SK-N-SH treated with all-trans-retinoic acid at 6 μM for 48 hours (cell line): Measurements from ENCODE around the gene FRMPD2.

Experiments
- ATAC-seq: fragments of 200-7000 bp; cut with Tn5 transposase; 3 replicates; pipeline ENCODE4 v1.9.1; 2020; ENCODE audit warnings: mild to moderate bottlenecking, moderate library complexity
- ARNTL ChIP-seq: fragments of 450-650 bp; formaldehyde crosslinking; IDR thresholded peaks from 2 replicates; pipeline ENCODE4 v1.5.0; 2020; ENCODE audit warnings: low read depth, mild to moderate bottlenecking, moderate library complexity, borderline replicate concordance
- BACH2 ChIP-seq: fragments of 250-450 bp; sonication (Bioruptor Pico); IDR thresholded peaks from 2 replicates; pipeline ENCODE4 v1.9.0; 2021; ENCODE audit warnings: mild to moderate bottlenecking, borderline replicate concordance
- CREB5 ChIP-seq: fragments of 250-450 bp; sonication (Bioruptor Pico); IDR thresholded peaks from 2 replicates; pipeline ENCODE4 v1.5.1; 2020; ENCODE audit warnings: low read depth, mild to moderate bottlenecking, moderate library complexity
- CSDC2 ChIP-seq: fragments of 250-450 bp; sonication (Bioruptor Pico); IDR thresholded peaks from 2 replicates; pipeline ENCODE4 v1.5.0; 2020; ENCODE audit warnings: mild to moderate bottlenecking, moderate library complexity
- CSRNP3 ChIP-seq: fragments of 250-450 bp; sonication (Bioruptor Pico); IDR thresholded peaks from 2 replicates; pipeline ENCODE4 v1.5.1; 2021; ENCODE audit warnings: mild to moderate bottlenecking, moderate library complexity
- ESRRG ChIP-seq: fragments of 250-450 bp; sonication (Bioruptor Pico); IDR thresholded peaks from 2 replicates; pipeline ENCODE4 v1.6.1; 2021; ENCODE audit warnings: mild to moderate bottlenecking
- GLIS3 ChIP-seq: fragments of 250-450 bp; sonication (Bioruptor Pico); IDR thresholded peaks from 2 replicates; pipeline ENCODE4 v1.5.0; 2020; ENCODE audit warnings: mild to moderate bottlenecking, moderate library complexity
- ISL1 ChIP-seq: fragments of 250-450 bp; sonication (Bioruptor Pico); IDR thresholded peaks from 2 replicates; pipeline ENCODE4 v2.1.2; 2022; ENCODE audit warnings: mild to moderate bottlenecking, moderate library complexity
- OSR1 ChIP-seq: fragments of 250-450 bp; sonication (Bioruptor Pico); IDR thresholded peaks from 2 replicates; pipeline ENCODE4 v1.8.0; 2022; ENCODE audit warnings: moderate library complexity, mild to moderate bottlenecking, inconsistent platforms
- PATZ1 ChIP-seq: fragments of 250-450 bp; sonication (Bioruptor Pico); IDR thresholded peaks from 2 replicates; pipeline ENCODE4 v1.8.0; 2020; ENCODE audit warnings: mild to moderate bottlenecking, moderate library complexity, borderline replicate concordance
- POU6F1 ChIP-seq: fragments of 250-450 bp; sonication (Bioruptor Pico); IDR thresholded peaks from 2 replicates; pipeline ENCODE4 v1.8.0; 2021; ENCODE audit warnings: low read depth, mild to moderate bottlenecking, moderate library complexity, borderline replicate concordance
- PPARA ChIP-seq: fragments of 250-450 bp; sonication (Bioruptor Pico); IDR thresholded peaks from 2 replicates; pipeline ENCODE4 v1.5.0; 2020; ENCODE audit warnings: mild to moderate bottlenecking, borderline replicate concordance
- RARB ChIP-seq: fragments of 250-450 bp; sonication (Bioruptor Pico); IDR thresholded peaks from 2 replicates; pipeline ENCODE4 v1.8.0; 2021; ENCODE audit warnings: mild to moderate bottlenecking, moderate library complexity
- SNAI2 ChIP-seq: fragments of 250-450 bp; sonication (Bioruptor Pico); IDR thresholded peaks from 2 replicates; pipeline ENCODE4 v1.5.0; 2020; ENCODE audit warnings: mild to moderate bottlenecking, moderate library complexity
- TCF4 ChIP-seq: fragments of 250-450 bp; sonication (Bioruptor Pico); IDR thresholded peaks from 2 replicates; pipeline ENCODE4 v1.8.0; 2021; ENCODE audit warnings: mild to moderate bottlenecking, moderate library complexity, borderline replicate concordance
- TOX ChIP-seq: fragments of 250-450 bp; sonication (Bioruptor Pico); IDR thresholded peaks from 2 replicates; pipeline ENCODE4 v1.8.0; 2021; ENCODE audit warnings: mild to moderate bottlenecking, moderate library complexity, borderline replicate concordance
- TSHZ2 ChIP-seq: fragments of 250-450 bp; sonication (Bioruptor Pico); IDR thresholded peaks from 2 replicates; pipeline ENCODE4 v1.5.0; 2020; ENCODE audit warnings: mild to moderate bottlenecking, moderate library complexity
- ZC3H10 ChIP-seq: fragments of 250-450 bp; sonication (Bioruptor Pico); IDR thresholded peaks from 2 replicates; pipeline ENCODE4 v1.5.1; 2021; ENCODE audit warnings: mild to moderate bottlenecking, moderate library complexity
- ZFP3 ChIP-seq: fragments of 250-450 bp; sonication (Bioruptor Pico); IDR thresholded peaks from 2 replicates; pipeline ENCODE4 v1.5.0; 2020; ENCODE audit warnings: mild to moderate bottlenecking, moderate library complexity
- ZFP30 ChIP-seq: fragments of 450-650 bp; formaldehyde crosslinking; IDR thresholded peaks from 2 replicates; pipeline ENCODE4 v1.5.0; 2022; ENCODE audit warnings: mild to moderate bottlenecking, moderate library complexity
- ZNF565 ChIP-seq: fragments of 450-650 bp; formaldehyde crosslinking; conservative IDR thresholded peaks from 2 replicates; pipeline ENCODE4 v1.5.0; 2020; ENCODE audit warnings: low read depth, mild to moderate bottlenecking, moderate library complexity
- ZNF70 ChIP-seq: fragments of 450-650 bp; formaldehyde crosslinking; IDR thresholded peaks from 2 replicates; pipeline ENCODE4 v1.5.0; 2020; ENCODE audit warnings: mild to moderate bottlenecking, moderate library complexity
- ZNF8 ChIP-seq: fragments of 450-650 bp; formaldehyde crosslinking; IDR thresholded peaks from 2 replicates; pipeline ENCODE4 v1.5.0; 2020; ENCODE audit warnings: mild to moderate bottlenecking, moderate library complexity

FRMPD2 gene

GRCh38 chr10:48207853-48208252 is 66.6 kb downstream of the FRMPD2 start (continued):
- no peak for TF ChIP-seq SNAI2 (CRISPR knock-in tag)

GRCh38 chr10:48206482-48207250 is 67.8 kb downstream of the FRMPD2 start:
- no peak for TF ChIP-seq ARNTL (CRISPR knock-in tag)
- no peak for TF ChIP-seq BACH2
- TF ChIP-seq CSRNP3 (CRISPR knock-in tag): no peak
- TF ChIP-seq RARB: no peak
- no peak for TF ChIP-seq ESRRG (CRISPR knock-in tag)
- no peak for TF ChIP-seq ZNF70 (CRISPR knock-in tag)
- TF ChIP-seq CSDC2 (CRISPR knock-in tag): no peak
- TF ChIP-seq POU6F1 (CRISPR knock-in tag): no peak
- TF ChIP-seq PATZ1 (CRISPR knock-in tag): no peak
- TF ChIP-seq ZFP3 (CRISPR knock-in tag): no peak
- no peak for TF ChIP-seq TSHZ2 (CRISPR knock-in tag)
- no peak for TF ChIP-seq ISL1 (CRISPR knock-in tag)
- TF ChIP-seq ZC3H10 (CRISPR knock-in tag): no peak
- no peak for TF ChIP-seq ZFP30 (CRISPR knock-in tag)
- no peak for TF ChIP-seq OSR1 (CRISPR knock-in tag)
- no peak for TF ChIP-seq TCF4 (CRISPR knock-in tag)
- no peak for TF ChIP-seq PPARA
- no peak for TF ChIP-seq GLIS3
- ATAC-seq: no peak

GRCh38 chr10:48205918-48206317 is 68.6 kb downstream of the FRMPD2 start:
- no peak for ATAC-seq
- TF ChIP-seq ISL1 (CRISPR knock-in tag) (no peak), ZC3H10 (CRISPR knock-in tag) (no peak), BACH2 (no peak), ESRRG (CRISPR knock-in tag) (no peak), SNAI2 (CRISPR knock-in tag) (no peak), CSRNP3 (CRISPR knock-in tag) (no peak), ZNF70 (CRISPR knock-in tag) (no peak), ZNF565 (CRISPR knock-in tag) (no peak), ZFP3 (CRISPR knock-in tag) (no peak), TOX (CRISPR knock-in tag) (no peak), ZNF8 (no peak), ZFP30 (CRISPR knock-in tag) (no peak), CSDC2 (CRISPR knock-in tag) (no peak), RARB (no peak), CREB5 (CRISPR knock-in tag) (no peak)
